GM18907 (cell line): Measurements from ENCODE around the gene CWH43.
A peak's percentile ranks its signal among the peaks of the same experiment; 100 is the strongest.
"Not testable (repeated sequence)": the region's sequence is repeated elsewhere in the genome, so short reads cannot be mapped to it uniquely, and the experiment has no call there.

Experiments used
- ATAC-seq: cut with Tn5 transposase; IDR thresholded peaks from one replicate; pipeline ENCODE4 v1.9.1; 2021; ENCODE audit warnings: mild to moderate bottlenecking, moderate library complexity; ENCODE audit not compliant: unreplicated experiment

CWH43 gene

DNA sequence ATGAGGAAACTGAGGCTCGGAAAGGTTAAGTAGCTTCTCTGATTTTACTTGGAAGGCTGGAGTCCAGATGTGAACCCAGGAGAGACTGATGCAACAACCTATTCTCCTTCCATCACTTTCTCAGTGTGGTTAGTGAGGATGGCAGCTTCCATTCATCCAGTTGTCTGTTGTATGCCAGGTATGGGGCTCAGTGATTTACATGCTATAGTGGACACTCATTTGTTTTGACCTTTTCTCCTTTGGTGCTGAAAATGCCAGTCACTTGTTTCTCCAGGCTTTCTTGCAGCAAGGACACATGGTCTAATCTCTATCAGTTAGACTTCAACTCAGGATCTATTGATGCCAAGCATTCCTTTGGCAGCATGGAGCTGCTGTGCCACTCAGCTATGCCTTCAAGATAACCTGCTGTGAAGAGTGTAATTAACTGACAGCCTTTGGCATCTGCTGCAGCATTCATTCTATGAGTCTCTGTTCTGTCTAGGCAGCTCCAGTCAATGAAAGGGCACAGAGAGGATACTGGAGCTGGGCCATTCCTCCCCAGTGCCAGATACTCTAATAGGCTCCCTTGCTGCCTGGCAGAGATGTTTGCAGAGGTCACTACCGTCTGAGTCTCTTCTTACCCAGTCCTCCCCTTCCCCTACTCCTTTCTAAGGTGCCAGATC is 11.0 kb upstream of the CWH43 start:
- no peak for ATAC-seq

DNA sequence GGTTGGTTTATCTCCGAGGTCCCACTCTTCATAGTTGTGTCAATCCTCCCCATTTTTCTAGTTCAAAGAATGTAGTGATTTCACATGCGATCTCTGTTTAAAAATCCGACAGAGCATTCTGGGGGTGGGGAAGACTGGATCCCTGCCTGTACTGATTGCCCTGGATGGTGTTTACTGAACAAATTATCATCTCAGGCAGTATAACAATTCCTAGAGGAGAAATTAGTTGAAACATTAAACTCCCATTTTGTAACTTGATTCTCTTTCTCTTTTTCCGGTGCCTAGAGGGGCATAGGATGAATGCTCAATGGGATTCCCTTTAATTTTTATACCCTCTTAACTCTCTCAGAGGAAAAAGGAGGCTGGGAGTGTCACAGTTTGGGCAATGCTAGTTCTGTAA is 10.0 kb upstream of the CWH43 start:
- ATAC-seq: no peak

DNA sequence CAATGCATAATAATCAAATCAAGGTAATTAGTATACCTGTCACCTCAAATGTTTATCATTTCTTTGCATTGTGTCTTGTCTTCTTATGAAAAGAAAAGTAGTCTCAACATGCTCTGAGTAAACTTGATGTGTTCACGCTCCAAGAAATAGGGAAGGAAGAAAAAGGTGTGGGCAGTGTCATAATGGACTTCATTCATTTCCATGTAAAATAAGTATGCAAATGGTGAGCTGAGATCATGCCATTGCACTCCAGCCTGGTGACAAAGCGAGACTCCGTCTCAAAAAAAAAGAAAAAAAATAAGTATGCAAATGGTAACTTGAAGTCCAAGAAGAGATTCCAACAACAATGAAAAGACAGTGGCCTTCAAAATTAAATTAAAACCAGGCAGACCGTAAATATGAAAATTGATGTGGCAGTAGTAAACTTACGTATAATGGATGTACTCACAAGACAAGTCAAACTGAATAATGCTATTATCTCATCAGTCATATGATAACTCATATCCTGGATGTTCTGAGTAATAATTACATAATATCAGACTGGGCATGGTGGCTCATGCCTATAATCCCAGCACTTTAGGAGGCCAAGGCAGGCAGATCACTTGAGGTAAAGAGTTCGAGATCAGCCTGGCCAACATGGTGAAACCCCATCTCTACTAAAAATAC is 6.0 kb upstream of the CWH43 start:
- no peak for ATAC-seq

DNA sequence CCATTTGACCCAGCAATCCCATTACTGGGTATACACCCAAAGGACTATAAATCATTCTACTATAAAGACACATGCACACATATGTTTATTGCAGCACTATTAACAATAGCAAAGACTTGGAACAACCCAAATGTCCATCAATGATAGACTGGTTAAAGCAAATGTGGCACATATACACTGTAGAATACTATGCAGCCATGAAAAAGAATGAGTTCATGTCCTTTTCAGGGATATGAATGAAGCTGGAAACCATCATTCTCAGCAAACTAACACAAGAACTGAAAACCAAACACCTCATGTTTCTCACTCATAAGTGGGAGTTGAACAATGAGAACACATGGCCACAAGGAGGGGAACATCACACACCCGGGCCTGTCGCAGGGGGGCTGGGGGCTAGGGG is 2.1 kb upstream of the CWH43 start:
- ATAC-seq: not testable (repeated sequence)

DNA sequence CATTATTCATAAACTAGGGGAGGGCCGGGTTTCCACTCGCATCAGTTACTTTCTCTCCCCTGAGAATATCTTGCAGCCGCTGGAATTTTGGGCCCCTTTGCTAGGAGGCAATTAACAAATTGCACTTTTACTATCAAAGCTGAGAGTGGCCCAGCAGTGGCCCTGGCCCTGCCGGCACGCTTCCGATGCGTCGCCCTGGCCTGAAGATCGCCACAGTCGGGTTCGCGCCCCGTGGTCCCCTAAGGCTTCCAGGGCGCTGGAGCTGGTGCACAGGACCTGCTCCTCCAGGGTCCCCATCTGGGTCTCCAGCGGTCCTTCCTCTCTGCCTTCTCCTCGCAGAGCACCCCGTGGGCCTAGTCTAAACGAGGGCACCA is 486 bp upstream of the CWH43 start:
- ATAC-seq: no peak

DNA sequence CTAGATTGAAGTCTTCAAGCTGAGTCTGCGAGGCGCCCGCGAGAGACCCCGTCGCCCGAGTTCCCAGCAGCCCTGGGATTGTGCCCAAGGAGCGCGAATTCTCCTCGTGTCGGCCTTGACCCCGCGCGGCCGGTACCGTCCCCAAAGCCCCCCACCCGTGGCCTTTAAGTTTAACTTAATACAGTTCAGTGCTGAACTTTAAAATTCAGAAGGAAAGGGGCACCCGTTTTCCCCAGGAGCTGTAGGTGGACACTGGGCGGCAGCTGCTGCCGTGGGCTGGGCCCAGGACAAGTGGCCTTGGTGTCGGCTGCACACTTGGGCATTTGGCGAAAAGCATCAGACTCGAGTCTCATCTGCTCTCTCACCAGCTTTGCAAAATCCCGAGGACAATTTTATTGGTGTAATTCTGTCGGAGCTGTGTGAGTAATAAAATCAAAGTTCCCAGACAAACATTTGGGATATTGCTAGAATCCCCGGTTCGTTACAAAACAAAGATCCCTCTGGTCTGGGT is 634 bp downstream of the CWH43 start:
- no peak for ATAC-seq

DNA sequence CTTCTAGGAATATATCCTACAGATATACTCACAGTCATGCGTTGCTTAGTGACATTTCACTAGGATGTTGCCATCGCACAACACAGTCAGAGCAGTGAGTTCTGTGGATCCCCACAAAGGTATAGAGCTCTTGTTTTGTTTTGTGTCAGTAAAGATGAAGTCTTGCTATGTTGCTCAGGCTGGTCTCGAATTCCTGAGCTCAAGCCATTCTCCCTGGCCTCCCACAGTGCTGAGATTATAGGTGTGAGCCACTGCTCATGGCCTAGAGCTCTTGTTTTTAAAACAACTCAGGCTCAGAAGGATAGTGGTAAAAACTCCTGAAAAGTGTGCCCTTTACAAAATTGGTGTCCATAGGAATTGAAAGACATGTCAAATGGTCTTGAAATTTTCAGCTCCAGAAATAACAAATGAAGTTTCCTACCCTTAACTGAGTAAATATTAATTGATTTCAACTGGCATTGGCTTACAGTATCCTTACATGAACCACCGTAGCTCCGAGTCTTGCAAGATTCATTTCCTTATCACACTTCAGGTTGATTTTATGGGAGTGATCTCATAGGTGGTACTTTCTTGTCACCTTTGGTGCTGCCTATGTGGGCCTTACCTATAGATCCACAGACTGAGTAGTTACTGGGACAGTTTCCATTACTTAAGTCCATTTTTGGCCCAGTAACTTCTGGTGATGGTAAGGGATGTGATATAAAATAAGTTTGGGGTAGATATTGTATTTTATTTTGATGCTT is 3.6 kb downstream of the CWH43 start:
- ATAC-seq: no peak

DNA sequence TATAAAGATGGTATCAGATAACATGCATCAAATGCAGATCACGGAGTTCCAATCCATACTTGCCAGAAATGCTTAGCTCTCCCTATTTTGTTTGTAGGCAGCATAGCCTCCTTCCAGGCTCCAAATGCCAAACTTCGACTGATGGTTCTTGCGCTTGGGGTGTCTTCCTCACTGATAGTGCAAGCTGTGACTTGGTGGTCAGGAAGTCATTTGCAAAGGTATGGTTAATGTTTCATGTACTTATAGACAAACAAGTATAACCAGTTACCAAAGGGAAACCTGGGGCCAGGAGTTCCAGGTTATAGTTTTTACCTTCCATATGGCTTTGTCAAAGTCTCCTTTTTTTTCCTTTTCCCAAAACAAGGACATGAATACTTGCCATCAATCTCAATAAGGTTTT is 5.3 kb downstream of the CWH43 start:
- no peak for ATAC-seq

DNA sequence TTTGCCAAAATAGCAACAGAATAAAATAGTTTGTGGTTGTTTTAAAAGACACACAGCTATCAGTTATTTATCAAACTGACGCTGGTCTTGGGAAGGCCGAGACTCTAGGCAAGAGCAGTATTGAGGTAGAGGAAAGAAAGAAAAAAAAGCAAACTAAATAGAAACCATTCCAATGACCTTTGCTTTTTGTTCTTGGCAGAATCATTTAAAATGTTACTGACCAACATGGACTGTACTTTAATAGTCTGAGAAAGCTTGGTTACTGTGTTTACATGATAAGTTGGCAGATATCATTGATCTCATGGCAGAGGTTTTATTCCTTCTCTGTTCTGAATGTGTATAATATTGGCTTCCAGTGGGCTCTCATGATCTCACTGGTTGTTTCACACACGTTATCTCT is 11.9 kb downstream of the CWH43 start:
- no peak for ATAC-seq

DNA sequence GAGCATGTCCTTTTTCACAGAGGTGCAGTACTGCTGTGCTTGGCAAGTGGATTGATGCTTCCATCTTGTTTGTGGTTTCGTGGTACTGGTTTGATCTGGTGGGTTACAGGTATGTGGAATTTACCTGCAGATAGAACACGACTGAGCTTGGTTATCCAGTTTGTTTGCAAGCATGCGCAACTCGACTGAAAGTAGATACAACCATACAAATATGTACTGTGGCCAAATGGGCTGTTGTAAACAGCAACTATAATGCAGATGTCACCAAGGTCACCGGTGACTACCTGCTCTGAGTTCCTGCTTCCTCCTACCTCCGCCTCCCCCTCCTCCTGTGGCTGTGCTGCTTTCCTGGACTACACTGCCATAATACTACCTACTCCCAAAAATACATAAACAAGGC is 12.4 kb downstream of the CWH43 start:
- ATAC-seq: no peak

DNA sequence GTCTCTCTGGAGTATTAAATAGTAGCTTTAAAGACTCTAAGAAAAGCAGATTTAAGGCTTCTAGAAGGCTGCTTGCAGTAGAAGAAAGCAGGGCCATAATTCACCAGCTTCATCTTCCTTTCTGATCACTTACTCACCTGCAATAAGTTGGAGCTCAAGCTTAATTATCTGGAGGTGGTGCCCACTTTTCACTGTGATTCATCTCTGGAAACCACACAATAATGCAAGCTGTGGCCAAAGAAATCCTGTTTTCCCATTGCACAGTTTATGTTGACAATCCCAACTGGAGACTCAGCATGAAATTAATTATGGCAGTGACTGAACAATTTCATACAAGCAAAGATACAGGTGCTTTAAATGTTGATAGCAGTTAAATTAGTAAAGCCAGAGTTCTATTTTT is 14.7 kb downstream of the CWH43 start:
- ATAC-seq: no peak

DNA sequence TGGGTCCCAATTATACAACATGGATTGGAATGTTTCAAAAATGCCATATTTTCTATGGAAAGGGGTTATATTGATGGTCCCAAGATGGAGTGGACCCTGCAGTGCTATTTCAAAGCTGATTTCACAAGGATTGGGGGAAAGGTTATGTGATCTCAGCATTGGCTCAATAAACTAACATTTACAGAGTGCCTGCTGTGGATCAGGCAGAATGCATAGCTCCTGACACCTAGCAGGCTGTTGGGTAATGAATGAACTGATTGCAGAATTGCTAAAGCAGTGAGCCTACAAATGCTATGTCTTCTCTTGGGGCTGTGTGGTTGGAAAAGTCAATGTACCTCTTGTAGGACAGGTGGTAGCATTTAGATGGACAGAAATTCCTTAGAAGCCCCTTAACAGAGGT is 16.9 kb downstream of the CWH43 start:
- ATAC-seq: no peak

DNA sequence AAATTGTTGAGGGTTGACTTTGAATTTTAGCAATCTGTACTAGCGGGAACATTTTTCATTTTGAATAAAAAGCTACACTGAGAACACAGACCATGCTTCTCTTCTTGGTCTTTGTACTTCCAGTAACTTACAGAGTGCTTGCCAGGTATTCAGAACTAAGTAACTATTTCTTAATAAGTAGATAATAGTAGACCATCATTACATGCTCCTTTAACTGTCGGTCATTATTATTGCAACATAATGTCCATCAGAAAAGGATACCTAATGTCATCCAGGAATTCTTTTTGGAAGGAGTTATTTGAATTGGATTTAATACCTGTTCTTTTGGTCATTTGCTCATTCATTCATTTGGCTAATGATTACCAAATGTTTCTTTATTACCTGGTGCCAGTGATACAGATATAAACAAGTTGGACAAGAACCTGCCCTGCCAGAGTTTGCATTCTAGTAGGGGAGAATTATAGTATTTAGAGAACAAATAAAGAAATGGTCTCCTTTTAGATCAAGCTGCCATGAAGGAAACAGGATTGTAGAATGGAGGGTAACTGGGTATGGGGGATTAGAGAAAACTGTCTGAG is 32.7 kb downstream of the CWH43 start:
- ATAC-seq: no peak

DNA sequence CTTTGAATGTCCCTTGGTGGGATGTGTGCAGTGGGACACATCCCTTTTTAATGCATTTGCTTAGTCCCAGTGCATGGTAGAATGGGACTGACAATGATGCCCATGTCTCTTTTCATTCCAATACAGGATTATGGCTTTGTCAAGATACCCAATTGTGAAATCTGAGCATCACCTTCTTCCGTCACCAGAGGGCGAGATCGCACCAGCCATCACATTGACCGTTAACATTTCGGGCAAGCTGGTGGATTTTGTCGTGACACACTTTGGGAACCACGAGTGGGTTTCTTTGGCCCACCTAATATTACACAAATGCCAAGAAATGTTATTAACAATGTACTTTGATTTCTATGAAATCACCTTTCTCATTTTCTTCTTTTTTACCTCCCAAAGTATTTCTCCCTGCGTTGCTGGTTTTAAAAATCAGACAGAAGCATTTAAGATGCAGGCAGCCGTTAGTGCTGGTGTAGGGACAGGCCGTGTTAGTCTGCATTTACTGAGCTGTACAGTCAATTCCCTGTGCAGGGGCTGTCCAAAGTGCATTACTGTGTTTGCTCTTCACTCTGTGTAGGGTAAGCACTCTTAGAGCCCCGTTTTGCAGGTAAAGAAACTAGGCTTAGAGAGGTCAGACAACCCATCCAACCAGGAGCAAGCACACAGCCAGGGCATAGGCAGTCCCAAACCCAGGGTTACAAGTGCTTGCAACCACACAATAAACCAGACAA is 46.5 kb downstream of the CWH43 start:
- no peak for ATAC-seq

DNA sequence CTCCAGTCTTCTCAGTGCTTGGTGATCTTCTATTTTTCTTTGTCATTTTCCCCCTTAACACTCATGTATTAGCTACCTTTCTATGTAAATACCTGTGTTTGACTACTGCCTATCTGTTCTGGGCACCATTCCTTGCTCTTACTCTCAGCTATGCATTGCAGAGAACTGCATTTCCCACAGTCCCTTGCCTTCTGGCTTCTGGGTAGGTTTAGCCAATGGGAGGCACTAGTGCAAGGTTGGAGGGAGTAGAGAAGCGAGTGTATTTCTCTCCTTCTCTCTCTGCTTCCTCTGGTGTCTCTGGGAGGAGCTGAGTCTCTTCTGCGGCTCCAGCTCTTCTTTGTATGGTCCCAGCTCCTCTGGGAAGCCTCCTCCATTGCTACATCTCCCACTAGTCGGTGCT is 50.5 kb downstream of the CWH43 start:
- ATAC-seq: no peak

DNA sequence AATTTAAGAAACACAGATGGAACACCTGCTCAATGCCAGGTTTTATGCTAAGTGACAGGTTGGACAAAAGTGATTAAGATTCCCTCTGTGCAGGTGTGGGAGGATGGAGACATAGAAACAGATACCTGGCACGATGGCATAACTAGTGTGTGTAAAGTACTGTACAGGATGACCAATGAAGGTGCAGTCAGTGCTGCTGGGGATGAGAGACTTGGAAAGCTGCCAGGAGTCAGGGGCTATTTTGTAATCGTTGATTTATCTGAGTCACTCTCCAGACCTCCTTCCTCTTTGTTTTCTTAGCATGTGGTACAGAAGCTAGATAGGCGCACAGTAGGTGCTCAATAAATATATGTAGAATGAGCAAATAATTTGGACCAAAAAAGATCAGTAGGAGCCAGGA is 58.2 kb downstream of the CWH43 start:
- no peak for ATAC-seq

DNA sequence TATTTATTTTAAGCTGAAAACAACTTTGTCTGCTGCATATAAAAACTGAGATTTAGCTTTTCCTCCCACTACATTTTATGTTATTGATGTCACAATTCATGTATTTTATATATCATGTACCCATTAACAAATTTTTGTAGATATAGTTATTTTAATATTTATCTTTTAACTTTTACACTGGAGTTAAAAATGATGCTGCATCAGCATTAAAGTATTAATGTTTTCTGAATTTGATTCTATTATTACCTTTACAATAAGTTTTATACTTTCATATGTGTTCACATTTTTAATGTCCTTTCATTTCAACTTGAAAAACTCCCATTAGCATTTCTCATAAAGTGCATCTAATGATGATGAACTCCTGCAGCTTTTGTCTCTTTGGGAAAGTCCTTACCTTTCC is 72.2 kb downstream of the CWH43 start:
- no peak for ATAC-seq

DNA sequence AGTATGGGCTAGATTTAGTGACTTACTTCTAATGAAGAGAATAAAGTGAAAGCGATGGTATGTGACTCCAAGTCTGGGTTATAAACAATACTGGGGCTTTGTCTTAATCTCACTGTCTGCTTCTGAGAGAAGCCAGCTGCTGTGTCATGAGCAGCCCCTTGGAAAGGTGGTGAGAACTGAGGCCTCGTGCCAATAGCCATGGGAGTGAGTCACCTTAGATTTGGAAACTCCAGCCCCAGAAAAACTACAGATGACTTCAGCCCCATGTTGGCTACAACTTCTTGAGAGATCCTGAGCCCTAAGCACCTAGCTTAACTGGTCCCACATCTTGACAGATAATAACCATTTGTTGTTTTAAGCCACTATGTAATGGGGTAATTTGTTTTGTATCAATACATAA is 77.6 kb downstream of the CWH43 start:
- no peak for ATAC-seq

DNA sequence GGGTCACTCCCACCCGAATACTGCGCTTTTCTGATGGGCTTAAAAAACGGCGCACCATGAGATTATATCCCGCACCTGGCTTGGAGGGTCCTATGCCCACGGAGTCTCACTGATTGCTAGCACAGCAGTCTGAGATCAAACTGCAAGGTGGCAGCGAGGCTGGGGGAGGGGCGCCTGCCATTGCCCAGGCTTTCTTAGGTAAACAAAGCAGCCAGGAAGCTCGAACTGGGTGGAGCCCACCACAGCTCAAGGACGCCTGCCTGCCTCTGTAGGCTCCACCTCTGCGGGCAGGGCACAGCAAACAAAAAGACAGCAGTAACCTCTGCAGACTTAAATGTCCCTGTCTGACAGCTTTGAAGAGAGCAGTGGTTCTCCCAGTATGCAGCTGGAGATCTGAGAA is 86.1 kb downstream of the CWH43 start:
- ATAC-seq: not testable (repeated sequence)

DNA sequence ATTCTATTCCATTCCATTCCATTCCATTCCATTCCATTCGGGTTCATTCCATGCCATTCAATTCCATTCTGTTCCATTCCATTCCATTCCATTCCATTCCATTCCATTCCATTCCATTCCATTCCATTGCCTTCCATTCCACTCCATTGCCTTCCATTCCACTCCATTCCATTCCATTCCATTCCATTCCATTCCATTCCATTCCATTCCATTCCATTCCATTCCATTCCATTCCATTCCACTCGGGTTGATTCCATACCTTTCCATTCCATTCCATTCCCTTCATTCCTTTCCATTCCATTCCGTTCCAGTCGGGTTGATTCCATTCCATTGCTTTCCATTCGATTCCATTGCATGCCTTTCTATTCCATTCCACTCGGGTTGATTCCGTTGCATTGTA is 105.8 kb downstream of the CWH43 start:
- ATAC-seq: peak; percentile 36

DNA sequence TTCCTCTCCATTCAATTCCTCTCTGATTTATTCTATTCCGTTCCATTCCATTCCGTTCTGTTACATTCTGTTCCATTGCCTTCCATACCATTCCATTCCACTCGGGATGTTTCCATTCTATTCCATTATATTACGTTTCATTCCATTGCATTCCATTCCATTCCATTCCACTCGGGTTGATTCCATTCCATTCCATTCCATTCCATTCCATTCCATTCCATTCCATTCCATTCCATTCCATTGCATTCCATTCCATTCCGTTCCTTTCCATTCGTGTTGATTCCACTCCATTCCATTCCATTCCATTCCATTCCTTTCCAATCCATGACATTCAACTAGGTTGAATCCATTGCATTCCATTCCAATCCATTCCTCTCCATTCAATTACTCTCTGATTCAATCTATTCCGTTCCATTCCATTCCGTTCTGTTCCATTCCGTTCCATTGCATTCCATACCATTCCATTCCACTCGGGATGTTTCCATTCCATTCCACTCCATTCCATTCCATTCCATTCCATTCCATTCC is 106.6 kb downstream of the CWH43 start:
- peak; percentile 65 for ATAC-seq
